Measurements from ENCODE around the gene LRRC53.

- no peak for TF ChIP-seq CTCF (conservative IDR thresholded peaks at IDR 0.05; ENCODE audit: low read depth, low read length)
- TF ChIP-seq EZH2 (IDR thresholded peaks at IDR 0.05; ENCODE audit: borderline replicate concordance, low read depth, low read length, poor library complexity, severe bottlenecking), result no peak
Measured at GRCh38 chr1:74478979-74479378, 33.4 kb downstream of the LRRC53 start.
